Liver (tissue), 9 donors: ENCODE measurements around the gene NHS. TPM values are rescaled to one million over a fixed set of nuclear protein-coding genes. Genes with fewer than 3 reads are reported as not detected.

ENCODE experiments used
- DNase-seq: peaks from one replicate; pipeline ENCODE4 v3.0.0-alpha.2; 2017; ENCODE audit warnings: low spot score
- H3K27ac ChIP-seq, 2 donors: one replicate each; pipeline ENCODE4 v1.7.0; 2013; ENCODE audit warnings: inconsistent platforms in 2 of 2, low read length in 2 of 2, control low read depth in 1 of 2, low read depth in 1 of 2, mild to moderate bottlenecking in 1 of 2
- H3K27me3 ChIP-seq, 4 donors: one replicate each; pipeline versions ENCODE4 v1.6.1 to v1.7.0; 2013; ENCODE audit warnings: low read length in 3 of 4, inconsistent platforms in 1 of 4, mild to moderate bottlenecking in 1 of 4, moderate library complexity in 1 of 4; ENCODE audit not compliant: control insufficient read depth in 4 of 4, insufficient read depth in 4 of 4
- H3K36me3 ChIP-seq, 4 donors: one replicate each; pipeline versions ENCODE4 v1.6.1 to v1.7.0; 2013; ENCODE audit warnings: low read length in 3 of 4, mild to moderate bottlenecking in 3 of 4, low read depth in 1 of 4, moderate library complexity in 1 of 4; ENCODE audit not compliant: control insufficient read depth in 4 of 4, insufficient read depth in 3 of 4
- H3K4me1 ChIP-seq, 4 donors: one replicate each; pipeline versions ENCODE4 v1.6.1 to v1.7.0; 2013; ENCODE audit warnings: low read length in 3 of 4, mild to moderate bottlenecking in 3 of 4, moderate library complexity in 1 of 4; ENCODE audit not compliant: control insufficient read depth in 4 of 4, insufficient read depth in 4 of 4
- H3K4me3 ChIP-seq, 3 donors: one replicate each; pipeline versions ENCODE4 v1.6.1 to v1.7.0; 2013; ENCODE audit warnings: low read length in 3 of 3, control low read depth in 1 of 3, low read depth in 1 of 3, mild to moderate bottlenecking in 1 of 3
- H3K9ac ChIP-seq, 2 donors: one replicate each; pipeline ENCODE4 v1.7.0; 2013; ENCODE audit warnings: low read length in 2 of 2, mild to moderate bottlenecking in 2 of 2, moderate library complexity in 2 of 2, control low read depth in 1 of 2, low read depth in 1 of 2
- H3K9me3 ChIP-seq, 4 donors: one replicate each; pipeline versions ENCODE4 v1.6.1 to v1.7.0; 2013; ENCODE audit warnings: low read length in 3 of 4; ENCODE audit not compliant: control insufficient read depth in 4 of 4
- ATF3 ChIP-seq: IDR thresholded peaks from 2 replicates; pipeline ENCODE4 v1.6.1; 2016; ENCODE audit warnings: antibody characterized with exemption
- CTCF ChIP-seq: fragments of 150-350 bp; IDR thresholded peaks from 2 replicates; pipeline ENCODE4 v1.5.1; 2017; ENCODE audit warnings: improper control_type of control experiment, low read depth, low read length; ENCODE audit not compliant: missing input control
- FOXA1 ChIP-seq: IDR thresholded peaks from 2 replicates; pipeline ENCODE4 v1.6.1; 2016; ENCODE audit warnings: antibody characterized with exemption
- FOXA2 ChIP-seq: IDR thresholded peaks from 2 replicates; pipeline ENCODE4 v1.6.1; 2016; ENCODE audit warnings: antibody characterized with exemption
- GABPA ChIP-seq, 2 donors: IDR thresholded peaks in 1 of 2; conservative IDR thresholded peaks in 1 of 2; 2 replicates each; pipeline ENCODE4 v1.6.1; 2016; ENCODE audit warnings: antibody characterized with exemption in 2 of 2, mild to moderate bottlenecking in 1 of 2, moderate library complexity in 1 of 2
- HNF4A ChIP-seq, 2 donors: conservative IDR thresholded peaks; 2 replicates each; pipeline ENCODE4 v1.6.1; 2016; ENCODE audit warnings: antibody characterized with exemption in 2 of 2, mild to moderate bottlenecking in 2 of 2
- HNF4G ChIP-seq: IDR thresholded peaks from 2 replicates; pipeline ENCODE4 v1.6.1; 2016; ENCODE audit warnings: antibody characterized with exemption
- MAX ChIP-seq: IDR thresholded peaks from 2 replicates; pipeline ENCODE4 v1.6.1; 2016; ENCODE audit warnings: antibody characterized with exemption
- NR2F2 ChIP-seq: IDR thresholded peaks from 2 replicates; pipeline ENCODE4 v1.6.1; 2016; ENCODE audit warnings: antibody characterized with exemption
- RAD21 ChIP-seq, 2 donors: IDR thresholded peaks; 2 replicates each; pipeline ENCODE4 v1.6.1; 2016; ENCODE audit warnings: antibody characterized with exemption in 2 of 2, mild to moderate bottlenecking in 2 of 2
- REST ChIP-seq: IDR thresholded peaks from 2 replicates; pipeline ENCODE4 v1.6.1; 2016; ENCODE audit warnings: antibody characterized with exemption, mild to moderate bottlenecking
- RXRA ChIP-seq, 2 donors: IDR thresholded peaks; 2 replicates each; pipeline ENCODE4 v1.6.1; 2017 to 2018; ENCODE audit warnings: antibody characterized with exemption in 2 of 2, mild to moderate bottlenecking in 1 of 2
- SP1 ChIP-seq: IDR thresholded peaks from 2 replicates; pipeline ENCODE4 v1.6.1; 2018; ENCODE audit warnings: antibody characterized with exemption, mild to moderate bottlenecking
- TAF1 ChIP-seq: conservative IDR thresholded peaks from 2 replicates; pipeline ENCODE4 v1.6.1; 2016; ENCODE audit warnings: antibody characterized with exemption, mild to moderate bottlenecking
- YY1 ChIP-seq: IDR thresholded peaks from 2 replicates; pipeline ENCODE4 v1.6.1; 2016; ENCODE audit warnings: antibody characterized with exemption, mild to moderate bottlenecking
- WGBS: extraction: QIAGEN DNeasy Blood & Tissue Kit; methylation state at CpG from one replicate; pipeline ENCODE4 v1.1.7; 2013; 5-methylcytosine and 5-hydroxymethylcytosine counted together
- polyA plus RNA-seq, 2 donors: library from polyadenylated mRNA; stranded (reverse) in 1 of 2; unstranded in 1 of 2; fragments of 200-250 nt in 1 of 2; fragments of >200 nt in 1 of 2; fragmentation: Nextera tagmentation in 1 of 2; extraction: Ambion mirVana in 1 of 2; gene quantifications; one replicate each; pipeline versions ENCODE4 v1.2.1 to v1.2.3, GENCODE V29; 2013 to 2015
- total RNA-seq, 2 donors: library from RNA; depleted of rRNA; stranded (reverse); fragments of >200 nt; gene quantifications; one replicate each; pipeline ENCODE4 v1.2.3, GENCODE V29; 2014
- donor health status: healthy.
- donor health status: healthy.
- donor health status: healthy.
- donor health status: healthy.
- donor health status: healthy.

The NHS gene
- total and polyA plus RNA-seq, 4 donors = 0.03 to 0.17 (median 0.10) TPM

- Histone ChIP-seq H3K27ac (no peak overlapping the region), H3K4me3 (no peak overlapping the region), H3K9ac (no peak overlapping the region), H3K9me3 (no peaks in the 10 kb centered on the region), H3K27me3 (peaks cover 0 to 2% (median 0%) of the 10 kb centered on the region in 4 donors), H3K4me1 (no peaks in the 10 kb centered on the region), H3K36me3 (no peaks in the 10 kb centered on the region)
- TF ChIP-seq FOXA2 (no peak), FOXA1 (no peak), CTCF (no peak), MAX (no peak), SP1 (no peak), REST (no peak)
- 96% methylated on average over 4 of the region's 4 CpGs for WGBS
- no peak for DNase-seq
Observed at GRCh38 chrX:17706676-17707075, 331.7 kb downstream of the NHS start.

DNA sequence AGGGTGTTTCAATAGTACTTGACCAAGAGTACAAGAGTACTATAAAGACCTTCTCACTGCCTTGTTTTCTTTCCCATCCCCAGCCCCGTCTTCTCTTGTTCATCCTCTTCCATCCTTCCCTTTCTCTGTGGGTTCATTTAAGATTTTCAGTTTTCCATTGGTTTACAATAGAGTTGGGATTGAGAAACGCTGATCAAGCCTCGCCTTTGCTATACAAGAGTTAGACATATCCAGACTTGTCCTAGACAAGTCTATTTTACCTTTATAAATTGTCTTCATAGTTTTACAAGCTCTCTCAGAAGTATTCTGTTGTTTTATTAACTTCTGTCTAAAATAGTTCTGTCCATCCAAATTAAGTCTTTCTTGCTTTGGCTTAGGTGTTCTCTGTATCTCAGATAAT is 332.7 kb downstream of the NHS start:
- WGBS = 98% methylated on average over 3 of the region's 3 CpGs
- Histone ChIP-seq H3K9me3 (no peaks in the 10 kb centered on the region), H3K9ac (no peak overlapping the region), H3K4me1 (no peaks in the 10 kb centered on the region), H3K36me3 (no peaks in the 10 kb centered on the region), H3K4me3 (no peak overlapping the region), H3K27me3 (peaks cover 0 to 2% (median 0%) of the 10 kb centered on the region in 4 donors), H3K27ac (no peak overlapping the region)
- TF ChIP-seq TAF1 (no peak), ATF3 (no peak), REST (no peak), NR2F2 (no peak), HNF4A (conservative IDR thresholded peaks at IDR 0.05) (no peak), SP1 (no peak), RXRA (IDR thresholded peaks at IDR 0.05) (no peak), FOXA1 (no peak), FOXA2 (no peak), HNF4G (no peak), YY1 (no peak), GABPA (IDR thresholded peaks at IDR 0.05 in 1 of 2, conservative IDR thresholded peaks at IDR 0.05 in 1 of 2) (no peak), CTCF (no peak), RAD21 (IDR thresholded peaks at IDR 0.05) (no peak), MAX (no peak)
- no peak for DNase-seq
